ENCODE results near the gene RFC4.

DNA sequence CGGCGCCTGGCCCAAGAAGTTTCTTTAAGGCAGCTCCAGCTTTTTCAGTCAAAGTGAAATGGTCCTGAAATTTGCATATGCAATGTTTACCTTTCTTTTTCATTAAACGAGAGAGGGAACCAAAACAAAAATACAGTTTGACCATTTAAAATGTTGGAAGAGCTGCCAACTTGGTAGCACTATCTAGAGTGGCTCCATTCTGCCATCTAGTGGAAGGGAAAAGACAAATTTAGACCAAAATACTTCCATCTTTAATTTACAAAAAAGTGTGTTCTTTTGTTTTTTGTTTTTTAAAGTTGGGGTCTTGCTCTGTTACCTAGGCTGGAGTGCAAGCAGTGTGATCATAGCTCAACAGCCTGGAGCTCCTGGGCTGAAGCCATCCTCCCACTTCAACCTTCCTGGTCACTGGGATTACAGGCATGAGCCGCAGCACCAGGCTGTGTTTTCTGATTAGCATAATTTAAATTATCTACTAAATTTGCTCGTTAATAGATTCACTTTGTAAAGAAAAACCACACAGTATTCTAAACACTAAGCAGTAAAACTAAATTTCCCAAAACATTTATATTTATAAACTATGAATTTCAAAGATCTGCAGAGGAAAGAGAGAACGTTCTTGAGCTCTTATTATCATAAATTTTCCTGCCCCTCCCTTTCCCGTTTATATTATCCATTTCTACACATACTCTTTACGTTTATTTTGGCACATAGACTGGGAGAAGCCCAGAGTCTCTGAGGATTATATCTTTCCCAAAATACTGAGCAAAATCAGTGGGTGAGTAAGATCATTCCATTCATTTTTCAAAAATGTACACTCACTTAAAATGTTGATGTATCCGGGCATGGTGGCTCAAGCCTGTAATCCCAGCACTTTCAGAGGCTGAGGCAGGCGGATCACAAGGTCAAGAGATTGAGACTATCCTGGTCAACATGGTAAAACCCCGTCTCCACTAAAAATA, 15.4 kb upstream of the RFC4 start:
- TF ChIP-seq POLR2A (IDR thresholded peaks at IDR 0.05): no peak
- TF ChIP-seq, protein P1, sequence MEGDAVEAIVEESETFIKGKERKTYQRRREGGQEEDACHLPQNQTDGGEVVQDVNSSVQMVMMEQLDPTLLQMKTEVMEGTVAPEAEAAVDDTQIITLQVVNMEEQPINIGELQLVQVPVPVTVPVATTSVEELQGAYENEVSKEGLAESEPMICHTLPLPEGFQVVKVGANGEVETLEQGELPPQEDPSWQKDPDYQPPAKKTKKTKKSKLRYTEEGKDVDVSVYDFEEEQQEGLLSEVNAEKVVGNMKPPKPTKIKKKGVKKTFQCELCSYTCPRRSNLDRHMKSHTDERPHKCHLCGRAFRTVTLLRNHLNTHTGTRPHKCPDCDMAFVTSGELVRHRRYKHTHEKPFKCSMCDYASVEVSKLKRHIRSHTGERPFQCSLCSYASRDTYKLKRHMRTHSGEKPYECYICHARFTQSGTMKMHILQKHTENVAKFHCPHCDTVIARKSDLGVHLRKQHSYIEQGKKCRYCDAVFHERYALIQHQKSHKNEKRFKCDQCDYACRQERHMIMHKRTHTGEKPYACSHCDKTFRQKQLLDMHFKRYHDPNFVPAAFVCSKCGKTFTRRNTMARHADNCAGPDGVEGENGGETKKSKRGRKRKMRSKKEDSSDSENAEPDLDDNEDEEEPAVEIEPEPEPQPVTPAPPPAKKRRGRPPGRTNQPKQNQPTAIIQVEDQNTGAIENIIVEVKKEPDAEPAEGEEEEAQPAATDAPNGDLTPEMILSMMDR (IDR thresholded peaks at IDR 0.05): peak; percentile 63 to 77 (median 72)
